Stimulated activated CD4-positive, alpha-beta T cell treated with anti-CD3 and anti-CD28 coated beads, Interleukin-1b, Interleukin-23, amount 100 ng/mL, for 24 hours (primary cell): ENCODE measurements around the gene CPSF3.

Experiments used
- DNase-seq, 4 experiments: peaks; one replicate each; pipeline ENCODE4 v3.0.0-alpha.2; 2020; ENCODE audit warnings: low read depth in 4 of 4, low spot score in 1 of 4

CPSF3 gene

GRCh38 chr2:9462886-9463697 is 39.6 kb downstream of the CPSF3 start:
- DNase-seq = no peak

GRCh38 chr2:9463698-9464034 is 40.2 kb downstream of the CPSF3 start:
- DNase-seq = no peak

GRCh38 chr2:9465170-9465569 is 41.7 kb downstream of the CPSF3 start:
- DNase-seq = no peak

- DNase-seq = no peak
Measured at GRCh38 chr2:9466147-9466683, 42.8 kb downstream of the CPSF3 start.

GRCh38 chr2:9467687-9468086 is 44.2 kb downstream of the CPSF3 start:
- DNase-seq = no peak

GRCh38 chr2:9471206-9471605 is 47.8 kb downstream of the CPSF3 start:
- no peak for DNase-seq

GRCh38 chr2:9472511-9472910 is 49.1 kb downstream of the CPSF3 start:
- no peak for DNase-seq

- no peak for DNase-seq
Measured at GRCh38 chr2:9473308-9473984, 50.0 kb downstream of the CPSF3 start.

GRCh38 chr2:9473985-9474360 is 50.5 kb downstream of the CPSF3 start:
- peak in 3 of 4 experiments; percentile 25 to 43 (median 38) for DNase-seq

GRCh38 chr2:9474361-9475057 is 51.1 kb downstream of the CPSF3 start, which contains the start of gene IAH1:
TSS of gene IAH1 (plus strand) at chr2:9474551. CDS start at chr2:9474567, 16 bp downstream.
- DNase-seq = peak; percentile 47 to 56 (median 50)

GRCh38 chr2:9477914-9478313 is 54.5 kb downstream of the CPSF3 start:
- DNase-seq = no peak

- DNase-seq = no peak
Measured at GRCh38 chr2:9478526-9478925, 55.1 kb downstream of the CPSF3 start.

- DNase-seq = no peak
Measured at GRCh38 chr2:9480157-9480556, 56.7 kb downstream of the CPSF3 start.

- no peak for DNase-seq
Measured at GRCh38 chr2:9483107-9483506, 59.7 kb downstream of the CPSF3 start.

- no peak for DNase-seq
Measured at GRCh38 chr2:9484533-9484932, 61.1 kb downstream of the CPSF3 start.

GRCh38 chr2:9488583-9489547 is 65.4 kb downstream of the CPSF3 start:
- DNase-seq = no peak

GRCh38 chr2:9490789-9491188 is 67.3 kb downstream of the CPSF3 start:
- no peak for DNase-seq

GRCh38 chr2:9492927-9493326 is 69.5 kb downstream of the CPSF3 start:
- DNase-seq = no peak

- no peak for DNase-seq
Measured at GRCh38 chr2:9493478-9493877, 70.0 kb downstream of the CPSF3 start.

GRCh38 chr2:9494081-9494480 is 70.6 kb downstream of the CPSF3 start:
- DNase-seq = no peak

- no peak for DNase-seq
Measured at GRCh38 chr2:9497017-9497416, 73.6 kb downstream of the CPSF3 start.
